Fibroblast of skin of abdomen (primary cell): ENCODE results near the gene VTI1A.
"Not testable (repeated sequence)": the region's sequence is repeated elsewhere in the genome, so short reads cannot be mapped to it uniquely, and the experiment has no call there.

Experiments
- DNase-seq: peaks from one replicate; pipeline ENCODE4 v3.0.0-alpha.2; 2013

Gene VTI1A

DNA sequence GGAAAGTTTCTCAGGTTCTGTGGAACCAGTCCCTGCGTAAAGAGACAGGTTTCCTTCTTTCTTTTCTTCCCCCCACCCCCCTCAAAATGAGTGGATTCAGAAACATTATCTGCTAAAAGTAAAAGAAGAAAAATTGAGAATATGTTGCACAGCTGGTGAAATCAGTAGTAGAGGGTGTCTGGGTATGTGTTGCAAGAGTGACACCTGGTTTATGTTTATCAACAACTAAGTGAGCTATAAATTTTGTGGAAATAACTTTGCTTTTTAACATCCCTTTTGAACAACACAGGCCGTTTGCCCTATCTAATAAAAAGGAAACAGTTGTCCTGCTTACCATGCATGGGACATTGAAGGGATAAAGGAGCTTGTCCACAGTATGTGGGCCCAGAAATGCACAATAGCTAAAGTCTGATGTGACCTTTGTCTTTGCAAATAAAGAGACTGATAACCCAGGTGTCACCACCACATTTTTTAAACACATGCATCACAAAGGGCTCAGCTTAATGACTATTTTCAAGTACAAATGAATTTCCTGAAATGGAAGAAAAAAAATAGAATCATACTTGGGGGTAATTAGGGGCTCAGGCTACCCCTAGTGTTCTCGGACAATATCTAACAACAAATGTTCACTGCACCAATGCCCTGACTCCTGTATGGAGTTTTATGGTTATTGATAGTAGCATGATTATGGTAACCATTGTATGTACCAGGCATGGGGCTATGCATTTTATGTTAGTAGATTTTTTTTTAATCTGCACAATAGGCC, 281.3 kb downstream of the VTI1A start:
- DNase-seq: no peak

DNA sequence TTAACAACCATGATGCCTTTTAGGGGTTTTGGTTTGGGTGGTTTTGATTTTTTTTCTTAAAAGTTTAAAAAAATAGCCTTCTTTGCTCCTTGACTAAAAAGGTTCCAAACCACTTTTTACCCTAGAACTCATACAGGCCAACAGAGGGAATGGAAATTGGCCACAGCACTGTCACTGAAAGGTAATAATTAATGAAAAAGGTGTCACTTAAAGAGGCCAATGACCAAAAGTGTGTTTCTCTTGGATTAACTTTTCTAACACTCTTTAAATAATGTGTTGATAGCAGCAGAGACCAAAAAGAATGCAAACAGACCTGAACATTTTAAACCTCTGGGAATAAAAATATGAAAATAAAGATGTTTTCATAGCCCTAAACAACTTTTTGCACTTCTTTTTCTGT, 282.0 kb downstream of the VTI1A start:
- no peak for DNase-seq

DNA sequence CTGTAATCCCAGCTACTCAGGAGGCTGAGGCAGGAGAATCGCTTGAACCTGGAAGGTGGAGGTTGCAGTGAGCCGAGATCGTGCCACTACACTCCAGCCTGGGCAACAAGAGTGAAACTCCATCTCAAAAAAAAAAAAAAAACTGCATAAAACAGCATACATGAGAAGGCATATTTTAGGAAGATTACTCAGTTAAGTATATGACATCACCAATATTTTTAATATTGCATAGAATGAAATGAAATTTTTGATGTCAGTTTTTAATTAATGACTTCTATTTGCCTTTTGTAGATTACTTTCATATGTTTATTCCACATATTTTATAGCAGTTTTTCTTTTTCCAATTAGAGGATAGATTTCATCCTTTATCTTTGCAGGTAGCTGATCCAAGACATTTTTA, 284.4 kb downstream of the VTI1A start:
- DNase-seq: not testable (repeated sequence)

DNA sequence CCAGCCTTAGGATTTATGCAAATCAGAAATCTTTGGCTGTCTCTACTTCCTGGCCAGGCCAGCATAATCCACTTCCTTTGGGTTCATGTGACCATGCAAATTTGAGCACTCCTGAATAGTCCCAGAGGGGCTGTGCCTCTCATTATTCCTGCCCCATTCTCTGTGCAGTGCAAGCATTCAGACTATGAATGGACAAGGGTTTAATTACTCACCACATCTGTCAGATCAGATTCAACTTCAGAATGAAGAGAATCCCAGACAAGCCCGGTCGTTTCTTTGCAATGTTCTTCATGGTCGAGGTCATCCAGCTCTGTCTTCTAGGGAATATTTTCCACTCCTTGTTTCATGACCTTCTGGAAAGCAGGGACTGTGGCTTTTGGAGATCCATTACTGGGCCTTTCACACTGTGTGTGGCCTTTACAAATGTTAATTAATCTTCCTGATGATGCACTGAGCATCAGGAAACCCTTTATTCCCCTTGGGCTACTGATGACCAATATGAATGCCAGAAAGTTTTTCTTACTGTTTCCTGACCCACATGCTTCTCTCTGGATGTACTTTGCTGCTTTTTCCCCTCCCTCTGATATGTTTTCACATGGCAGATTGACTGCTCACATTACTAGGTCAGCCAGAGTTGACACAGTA, 285.4 kb downstream of the VTI1A start:
- DNase-seq: peak; percentile 52

DNA sequence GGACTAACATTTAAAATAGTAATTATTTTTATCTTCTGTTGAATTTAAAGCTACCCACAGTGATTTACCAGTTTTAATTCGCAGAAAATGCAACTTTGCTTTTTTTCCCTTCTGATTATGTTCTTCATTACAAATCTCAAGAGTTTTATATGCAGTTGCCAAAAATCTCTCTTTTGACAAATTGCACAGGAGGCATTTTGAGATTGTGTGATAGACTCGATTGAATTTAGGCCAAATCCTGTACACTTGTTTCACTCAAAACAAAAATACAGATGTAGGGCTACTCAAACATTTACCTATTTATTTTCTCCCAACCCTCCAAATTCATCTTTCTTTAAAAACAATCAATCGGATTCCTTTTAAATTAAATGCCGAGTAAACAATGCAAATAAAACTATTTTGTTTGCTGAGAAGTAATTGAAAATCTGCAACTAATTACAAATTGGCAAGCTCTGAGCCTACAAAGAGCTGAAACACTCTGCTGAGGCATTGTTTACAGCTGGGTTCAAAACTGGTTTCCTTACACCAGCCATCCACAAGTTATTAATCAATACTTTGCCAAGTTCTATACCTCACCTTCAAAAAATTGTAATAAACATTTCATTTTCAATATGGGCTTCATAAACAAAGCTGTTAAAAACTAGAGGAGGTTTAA, 288.2 kb downstream of the VTI1A start:
- no peak for DNase-seq

DNA sequence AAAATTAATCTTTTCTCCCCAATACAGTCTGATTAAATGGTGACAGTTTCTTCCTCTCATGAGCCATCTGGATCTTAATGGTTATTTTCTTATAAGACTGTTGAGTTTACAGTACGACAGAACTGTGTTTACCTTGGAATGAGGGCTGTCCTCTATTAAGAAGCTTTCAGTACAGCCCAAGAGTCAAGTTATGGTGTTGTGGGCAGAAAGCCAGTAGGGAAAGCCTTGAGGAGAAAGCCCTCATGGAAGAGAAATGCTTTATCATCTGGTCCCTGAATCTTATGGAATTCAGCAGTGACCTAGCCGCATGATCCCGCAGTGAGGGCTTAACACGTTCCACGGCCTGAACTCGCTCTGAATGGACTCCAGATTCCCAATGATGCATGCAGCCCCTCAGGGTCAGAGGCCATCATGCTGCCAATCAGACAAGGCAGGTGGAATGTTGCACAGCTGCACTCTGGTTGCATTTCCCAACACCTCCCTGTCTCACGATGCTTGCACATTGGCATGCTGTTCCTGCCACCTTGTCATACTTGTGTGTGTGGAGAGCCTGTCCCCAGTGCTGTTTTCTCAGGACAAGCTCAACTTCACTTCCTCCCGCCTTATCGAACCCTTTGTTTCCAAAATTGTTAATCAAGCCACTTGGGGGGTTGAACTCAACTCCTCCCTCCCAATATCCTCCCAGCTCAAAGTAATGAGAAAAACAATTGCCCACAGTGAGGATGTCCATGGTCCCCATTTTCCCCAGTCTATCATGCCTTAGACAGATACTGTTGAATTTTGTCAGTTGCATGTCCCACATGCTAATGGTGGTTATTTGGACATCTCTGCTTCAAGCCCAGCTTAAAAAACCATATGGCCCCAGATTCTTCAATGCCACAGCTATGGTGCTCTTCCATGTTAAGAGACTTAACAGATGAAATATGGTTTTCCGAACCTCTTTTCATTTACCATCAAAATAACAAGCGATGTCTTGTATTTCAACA, 291.9 kb downstream of the VTI1A start:
- DNase-seq: peak; percentile 13

DNA sequence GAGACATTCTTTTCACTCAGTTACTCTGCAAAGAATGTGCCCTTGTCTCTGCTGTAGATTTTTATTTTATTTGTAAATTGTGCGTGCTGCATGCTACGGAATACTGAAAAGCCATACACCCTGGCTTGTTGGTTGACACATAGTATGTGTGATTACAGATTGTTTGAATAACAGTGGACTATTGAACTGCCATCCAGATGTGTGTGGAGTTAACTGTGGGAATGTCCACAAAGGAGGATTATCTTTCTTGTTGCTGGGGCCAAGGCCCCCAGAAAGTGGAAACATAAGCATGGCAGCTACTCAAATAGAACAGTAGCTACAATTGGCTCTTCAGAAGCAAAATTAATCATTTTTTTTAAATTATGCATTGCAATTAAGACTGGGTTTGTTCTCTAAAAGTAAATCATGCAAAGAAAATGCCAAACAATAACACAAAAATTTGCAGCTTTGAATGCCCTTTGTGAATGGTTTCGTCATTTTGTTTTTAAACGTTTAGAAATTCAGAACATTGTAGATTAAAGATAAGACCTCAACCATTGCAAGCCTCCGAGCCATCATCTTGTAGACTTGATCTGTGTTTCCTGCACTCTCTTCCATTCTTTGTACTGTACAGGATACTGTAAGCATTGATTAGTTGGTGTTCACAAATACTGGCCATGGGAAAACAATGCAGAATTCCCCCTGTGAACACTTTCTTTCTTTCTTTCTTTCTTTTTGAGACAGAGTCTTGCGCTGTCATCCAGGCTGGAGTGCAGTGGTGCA, 292.8 kb downstream of the VTI1A start:
- DNase-seq: no peak

DNA sequence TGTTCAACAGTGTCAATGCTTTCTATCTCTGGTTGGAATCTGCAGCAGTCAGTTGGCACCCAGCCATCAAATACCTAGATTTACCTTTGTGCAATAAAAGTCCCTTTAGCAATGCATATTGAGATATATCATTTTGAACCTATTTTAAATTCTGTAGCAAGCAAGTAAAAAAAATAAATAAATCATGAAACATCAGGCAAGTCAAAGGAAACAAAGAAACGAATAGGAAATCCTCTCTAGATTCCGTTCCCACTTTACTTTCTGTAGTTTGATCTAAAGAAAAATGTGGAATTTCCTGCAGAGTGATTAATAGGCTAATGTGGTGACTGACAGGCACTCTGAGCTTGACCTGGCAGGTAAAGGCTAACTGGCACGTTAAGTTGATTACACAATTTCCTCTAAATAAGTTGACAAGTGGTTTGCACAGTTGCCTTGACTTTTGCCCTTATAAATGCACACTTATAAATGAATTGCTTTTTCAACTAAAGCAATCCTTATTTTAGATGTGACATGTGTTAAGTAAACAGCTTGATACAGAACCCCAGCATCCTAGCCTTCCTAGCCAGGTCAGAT, 294.9 kb downstream of the VTI1A start:
- no peak for DNase-seq

DNA sequence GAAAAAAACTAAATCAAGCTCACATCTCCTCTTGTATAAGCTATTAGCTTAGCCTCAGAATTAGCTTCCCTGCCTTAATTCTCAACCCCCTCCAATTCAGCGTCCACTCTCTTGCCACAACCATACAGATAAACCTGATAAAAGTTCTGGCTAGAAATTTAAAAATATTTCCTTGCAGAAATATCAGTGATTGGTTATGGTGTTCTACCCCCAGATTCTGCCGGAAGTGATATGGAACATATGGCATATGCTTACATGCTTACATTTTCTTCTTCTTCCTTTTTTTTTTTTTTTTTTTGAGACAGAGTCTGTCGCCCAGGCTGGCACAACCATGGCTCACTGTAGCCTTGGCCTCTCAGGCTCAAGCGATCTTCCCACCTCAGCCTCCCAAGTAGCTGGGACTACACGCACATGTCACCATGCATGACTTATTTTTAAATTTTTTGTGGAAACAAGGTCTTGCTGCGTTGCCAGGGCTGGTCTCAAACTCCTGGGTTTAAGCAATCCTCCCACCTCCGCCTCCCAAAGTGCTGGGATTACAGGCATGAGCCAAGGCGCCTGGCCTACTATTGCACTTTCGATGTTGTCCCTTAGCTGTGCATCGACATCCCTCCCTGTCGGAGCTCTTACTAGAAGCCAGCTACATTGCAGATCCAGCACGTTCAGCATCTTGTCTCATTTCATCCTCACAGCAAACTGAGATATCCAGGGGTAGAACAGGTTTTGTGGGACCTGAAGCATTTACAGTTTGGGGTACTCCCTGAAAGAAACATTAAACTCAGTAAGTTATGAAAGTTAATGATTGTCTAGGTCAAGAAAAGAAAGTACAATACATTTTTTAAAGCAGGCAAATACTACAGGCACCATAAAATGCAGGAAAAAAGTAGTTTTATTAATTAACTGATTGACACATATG, 297.4 kb downstream of the VTI1A start:
- no peak for DNase-seq

DNA sequence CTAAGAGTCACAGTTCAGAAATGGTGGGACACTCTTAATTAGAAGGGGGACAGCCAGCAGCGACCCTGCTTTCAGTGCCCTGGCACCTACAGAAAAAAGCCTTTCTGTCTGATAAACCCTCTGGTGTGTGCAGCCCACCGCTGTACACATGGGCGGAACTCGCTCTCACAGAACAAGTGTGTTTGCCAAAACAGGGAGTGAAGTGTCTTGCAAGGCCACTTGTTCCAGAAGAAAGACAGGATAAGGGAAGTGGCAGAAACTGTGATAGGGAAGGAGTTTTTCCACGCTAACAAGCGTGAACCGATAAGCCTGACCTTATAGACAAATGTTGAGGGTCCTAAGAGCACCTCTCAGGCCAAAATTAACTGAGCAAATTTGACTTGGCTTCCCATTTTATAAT, 299.3 kb downstream of the VTI1A start:
- no peak for DNase-seq

DNA sequence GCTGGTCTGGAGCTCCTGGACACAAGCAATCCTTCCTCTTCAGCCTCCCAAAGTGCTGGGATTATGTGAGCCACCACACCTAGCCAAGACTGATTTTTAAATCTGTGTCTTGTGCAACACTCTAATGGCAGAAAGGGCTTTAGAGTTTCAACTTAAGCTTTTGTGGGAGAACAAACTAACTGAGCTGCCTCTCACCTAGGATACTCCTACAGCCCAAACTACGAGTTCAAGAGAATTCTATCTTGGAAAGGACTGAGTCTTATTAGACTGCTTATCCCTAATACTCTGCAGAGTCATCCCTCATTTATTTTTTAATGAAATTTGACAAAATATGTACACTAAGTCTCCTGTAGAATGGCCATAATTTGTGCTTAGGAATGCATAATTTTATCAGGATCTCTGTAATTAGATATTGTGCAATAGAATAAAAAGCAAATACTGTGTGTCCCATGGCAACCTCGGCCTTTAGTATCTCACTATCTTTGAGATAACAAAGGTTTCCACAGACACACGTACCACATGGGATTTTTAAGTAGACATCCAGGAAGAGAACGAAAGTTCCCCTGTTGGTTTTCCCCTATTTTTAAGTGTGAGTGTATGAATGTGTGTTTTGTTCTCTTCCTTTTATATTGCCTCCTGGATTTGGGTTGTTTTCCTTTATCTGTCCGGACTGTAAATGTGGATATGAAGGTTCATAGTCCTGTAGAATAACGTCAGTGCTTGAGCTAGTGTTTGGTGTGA, 303.6 kb downstream of the VTI1A start:
- DNase-seq: no peak

DNA sequence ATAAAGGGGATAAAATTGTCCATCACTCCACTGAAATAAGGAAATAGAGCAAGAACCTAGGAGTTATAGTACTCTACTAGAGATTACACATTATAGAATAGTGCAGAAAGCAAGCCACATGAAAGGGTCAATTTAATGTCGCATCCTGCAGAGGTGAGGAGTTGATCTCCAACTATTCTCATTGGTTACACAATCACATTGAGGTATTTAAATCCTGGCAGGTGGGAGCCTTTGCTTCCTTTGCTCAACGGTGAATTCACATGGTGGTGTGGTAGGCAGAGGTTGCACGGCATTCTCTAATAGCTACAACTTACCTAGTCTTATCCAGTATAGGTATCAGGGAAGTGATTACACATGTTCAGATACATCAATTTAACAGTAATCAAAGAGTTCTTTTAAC, 304.6 kb downstream of the VTI1A start:
- no peak for DNase-seq

DNA sequence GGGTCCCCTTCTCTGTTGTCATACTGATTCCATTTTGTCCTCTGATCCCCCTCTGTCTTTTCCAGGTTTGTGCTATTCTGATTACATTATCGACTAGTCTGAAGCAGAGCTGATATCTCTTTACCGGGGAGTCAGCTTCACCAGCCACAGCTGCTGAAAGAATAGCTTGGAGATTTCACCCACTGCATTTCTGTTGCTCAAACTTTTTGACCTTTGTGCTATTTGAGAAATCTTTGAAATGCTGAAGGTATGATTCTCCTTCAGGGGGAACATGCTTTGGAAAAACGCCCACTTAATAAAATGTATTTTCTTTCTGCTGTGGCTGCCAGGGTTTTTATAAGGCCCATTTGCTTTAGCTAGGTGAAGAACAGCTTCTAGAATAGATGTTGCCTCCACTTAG, 305.3 kb downstream of the VTI1A start:
- DNase-seq: no peak

DNA sequence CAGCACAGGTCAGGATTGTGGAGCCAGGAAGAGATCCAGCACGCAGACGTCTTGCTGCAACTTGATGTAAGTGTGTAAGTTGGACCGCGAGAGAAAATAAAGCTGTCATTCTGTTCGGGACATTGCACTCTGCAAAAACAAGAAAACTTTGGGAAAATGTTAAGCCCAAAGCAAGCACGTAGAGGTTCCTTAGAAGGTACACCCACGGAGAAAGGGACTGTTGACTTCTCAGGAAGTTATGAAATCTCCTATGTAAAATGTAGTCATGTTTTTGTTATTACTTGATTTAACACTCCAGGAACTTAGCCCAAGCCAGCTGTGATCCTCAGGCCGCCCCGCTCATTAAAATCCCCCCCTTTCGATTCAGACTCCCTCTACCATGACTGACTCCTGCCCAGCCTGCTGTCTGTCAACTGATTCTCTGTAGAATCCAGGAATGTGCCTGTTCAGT, 307.0 kb downstream of the VTI1A start:
- no peak for DNase-seq

DNA sequence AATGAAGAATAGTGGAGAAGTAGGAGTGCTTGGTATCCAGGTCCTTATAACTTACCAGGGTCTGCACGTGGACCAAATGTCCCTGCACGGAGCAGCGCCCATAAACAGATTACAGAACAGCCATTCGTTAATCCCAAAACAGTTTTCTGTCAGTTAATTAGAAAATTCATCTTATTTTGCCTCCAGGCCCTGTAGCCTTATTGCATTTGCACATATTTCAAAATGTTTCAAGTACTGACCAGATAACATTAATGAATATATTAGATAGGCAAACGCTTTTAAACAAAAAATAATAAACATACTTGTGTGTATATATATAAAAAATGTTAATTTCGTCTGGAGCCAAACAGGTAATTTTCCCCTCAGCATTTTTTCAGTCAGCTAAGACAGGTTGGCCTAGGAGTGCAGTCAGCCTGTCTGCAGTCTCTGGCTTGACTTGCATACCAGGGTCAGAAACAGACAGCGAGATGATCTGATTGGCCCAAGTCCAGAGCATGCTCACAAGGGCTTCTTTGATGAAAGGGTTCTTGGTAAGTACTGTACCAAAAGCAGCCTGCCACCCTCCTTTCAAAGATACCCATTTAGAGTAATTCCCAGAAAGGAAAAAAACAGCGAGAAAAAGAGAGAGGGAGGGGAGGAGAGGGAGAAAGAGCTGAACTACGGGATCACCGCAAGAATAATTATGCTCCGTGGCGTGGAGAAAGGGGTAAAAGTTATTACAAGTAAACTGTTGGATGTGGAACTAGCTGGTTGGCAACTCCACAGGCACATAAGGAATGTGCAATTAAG, 308.6 kb downstream of the VTI1A start:
- no peak for DNase-seq

DNA sequence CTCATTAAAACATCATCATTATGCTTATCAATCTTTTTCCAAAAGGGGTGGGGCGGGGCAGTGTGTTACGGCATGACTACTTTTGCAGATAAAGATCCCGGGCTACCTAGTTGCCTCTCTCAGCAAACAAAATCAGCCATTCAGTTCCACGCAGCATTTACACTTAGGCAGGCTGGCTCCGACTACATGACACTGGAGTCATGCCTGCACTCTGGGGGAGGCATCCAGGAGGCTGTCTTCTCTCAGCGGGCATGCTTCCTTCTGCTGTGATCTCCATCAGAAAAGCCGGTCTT, 309.2 kb downstream of the VTI1A start:
- no peak for DNase-seq

DNA sequence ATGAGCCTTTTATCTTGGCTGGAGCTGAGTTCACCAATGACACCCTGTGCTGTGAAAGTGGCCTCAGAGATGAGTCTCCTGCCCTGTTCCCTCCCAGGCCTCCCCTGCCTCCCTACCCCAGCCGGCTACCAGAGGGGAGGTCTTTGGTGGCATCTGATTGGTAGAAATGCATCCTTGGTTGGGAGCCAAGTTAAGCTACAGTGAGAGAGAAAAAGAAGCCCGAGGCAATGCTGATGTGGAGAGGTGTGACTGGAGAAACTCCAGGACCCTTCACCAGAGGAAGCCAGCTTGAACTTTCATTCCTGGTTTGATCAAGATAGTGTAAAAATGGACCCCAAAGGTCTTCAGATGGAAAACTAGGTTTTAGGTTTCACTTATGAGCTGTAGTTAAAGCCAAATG, 311.9 kb downstream of the VTI1A start:
- DNase-seq: no peak

DNA sequence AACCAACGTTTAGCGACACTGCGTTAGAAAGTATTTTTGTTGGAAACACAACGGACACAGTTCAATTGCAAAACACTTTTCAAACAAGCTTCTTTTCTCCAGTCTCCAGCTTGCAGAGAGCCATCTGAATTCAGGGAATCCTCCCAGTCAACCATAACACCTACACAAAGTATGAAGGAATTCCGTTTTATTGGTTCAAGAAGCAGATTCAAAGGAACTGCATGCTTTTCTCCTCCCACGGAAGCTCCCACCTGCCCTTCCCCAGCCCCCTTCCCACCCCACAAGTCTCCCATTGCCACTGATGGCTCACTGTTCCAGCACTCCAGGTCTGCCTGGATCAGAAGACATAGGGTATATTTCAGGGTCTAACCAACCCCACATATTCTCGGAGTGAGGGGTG, 312.5 kb downstream of the VTI1A start:
- DNase-seq: no peak

DNA sequence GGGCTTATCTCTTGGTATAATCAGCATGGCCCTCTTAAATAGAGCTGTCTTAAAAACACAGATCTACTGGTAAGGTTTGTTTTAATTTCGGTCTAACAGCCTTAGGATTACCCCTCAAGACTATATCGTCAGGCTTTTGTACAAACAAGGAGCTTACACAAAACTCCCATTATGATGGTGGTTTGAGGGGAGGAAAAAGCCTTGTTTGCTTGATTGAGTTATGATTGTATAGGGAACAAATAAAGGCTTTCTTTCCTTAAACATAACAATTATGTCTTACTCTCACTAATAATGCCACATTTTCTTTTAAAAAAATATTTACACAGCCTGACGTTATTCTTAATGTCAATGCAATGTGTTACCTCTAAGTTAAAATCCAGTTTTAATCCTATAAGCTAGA, 314.2 kb downstream of the VTI1A start:
- DNase-seq: no peak
